ENCODE results near the gene SLC13A4. TPM values are rescaled to one million over a fixed set of nuclear protein-coding genes. Genes with fewer than 3 reads are reported as not detected.
A peak's percentile ranks its signal among the peaks of the same experiment; 100 is the strongest.

The SLC13A4 gene
- total and polyA plus RNA-seq, 4 donors: 0.01 to 0.17 (median 0.10) TPM

GRCh38 chr7:135744938-135745702 is 17.1 kb upstream of the SLC13A4 start:
- 83% methylated on average over 8 of the region's 8 CpGs for WGBS
- no peak overlapping the region for H3K9ac ChIP-seq (ENCODE audit: low read depth in 1 of 2, low read length in 2 of 2)
- peak overlapping the region; percentile 25 to 70 for H3K27ac ChIP-seq (ENCODE audit: low read depth in 1 of 2, low read length in 2 of 2)
- H3K4me3 ChIP-seq (ENCODE audit: low read depth in 1 of 3, low read length in 3 of 3): no peak overlapping the region
- H3K36me3 ChIP-seq (ENCODE audit: control insufficient read depth in 4 of 4, insufficient read depth in 3 of 4, low read depth in 1 of 4, low read length in 3 of 4): no peaks in the 10 kb centered on the region
- no peaks in the 10 kb centered on the region for H3K27me3 ChIP-seq (ENCODE audit: control insufficient read depth in 4 of 4, insufficient read depth in 4 of 4, low read length in 3 of 4)
- H3K4me1 ChIP-seq (ENCODE audit: control insufficient read depth in 4 of 4, insufficient read depth in 4 of 4, low read length in 3 of 4): no peaks in the 10 kb centered on the region
- no peaks in the 10 kb centered on the region for H3K9me3 ChIP-seq (ENCODE audit: control insufficient read depth in 4 of 4, low read length in 3 of 4)
- TF ChIP-seq ATF3 (IDR thresholded peaks at IDR 0.05) (no peak), TAF1 (conservative IDR thresholded peaks at IDR 0.05) (no peak), JUND (IDR thresholded peaks at IDR 0.05) (no peak), EGR1 (IDR thresholded peaks at IDR 0.05; ENCODE audit: low read depth in 2 of 2) (no peak), GABPA (IDR thresholded peaks at IDR 0.05 in 1 of 2, conservative IDR thresholded peaks at IDR 0.05 in 1 of 2) (no peak), RAD21 (IDR thresholded peaks at IDR 0.05) (no peak), HNF4A (conservative IDR thresholded peaks at IDR 0.05) (no peak), FOXA1 (IDR thresholded peaks at IDR 0.05) (no peak)
- TF ChIP-seq, protein P1, sequence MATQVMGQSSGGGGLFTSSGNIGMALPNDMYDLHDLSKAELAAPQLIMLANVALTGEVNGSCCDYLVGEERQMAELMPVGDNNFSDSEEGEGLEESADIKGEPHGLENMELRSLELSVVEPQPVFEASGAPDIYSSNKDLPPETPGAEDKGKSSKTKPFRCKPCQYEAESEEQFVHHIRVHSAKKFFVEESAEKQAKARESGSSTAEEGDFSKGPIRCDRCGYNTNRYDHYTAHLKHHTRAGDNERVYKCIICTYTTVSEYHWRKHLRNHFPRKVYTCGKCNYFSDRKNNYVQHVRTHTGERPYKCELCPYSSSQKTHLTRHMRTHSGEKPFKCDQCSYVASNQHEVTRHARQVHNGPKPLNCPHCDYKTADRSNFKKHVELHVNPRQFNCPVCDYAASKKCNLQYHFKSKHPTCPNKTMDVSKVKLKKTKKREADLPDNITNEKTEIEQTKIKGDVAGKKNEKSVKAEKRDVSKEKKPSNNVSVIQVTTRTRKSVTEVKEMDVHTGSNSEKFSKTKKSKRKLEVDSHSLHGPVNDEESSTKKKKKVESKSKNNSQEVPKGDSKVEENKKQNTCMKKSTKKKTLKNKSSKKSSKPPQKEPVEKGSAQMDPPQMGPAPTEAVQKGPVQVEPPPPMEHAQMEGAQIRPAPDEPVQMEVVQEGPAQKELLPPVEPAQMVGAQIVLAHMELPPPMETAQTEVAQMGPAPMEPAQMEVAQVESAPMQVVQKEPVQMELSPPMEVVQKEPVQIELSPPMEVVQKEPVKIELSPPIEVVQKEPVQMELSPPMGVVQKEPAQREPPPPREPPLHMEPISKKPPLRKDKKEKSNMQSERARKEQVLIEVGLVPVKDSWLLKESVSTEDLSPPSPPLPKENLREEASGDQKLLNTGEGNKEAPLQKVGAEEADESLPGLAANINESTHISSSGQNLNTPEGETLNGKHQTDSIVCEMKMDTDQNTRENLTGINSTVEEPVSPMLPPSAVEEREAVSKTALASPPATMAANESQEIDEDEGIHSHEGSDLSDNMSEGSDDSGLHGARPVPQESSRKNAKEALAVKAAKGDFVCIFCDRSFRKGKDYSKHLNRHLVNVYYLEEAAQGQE (IDR thresholded peaks at IDR 0.05): no peak
- TF ChIP-seq, protein P2, sequence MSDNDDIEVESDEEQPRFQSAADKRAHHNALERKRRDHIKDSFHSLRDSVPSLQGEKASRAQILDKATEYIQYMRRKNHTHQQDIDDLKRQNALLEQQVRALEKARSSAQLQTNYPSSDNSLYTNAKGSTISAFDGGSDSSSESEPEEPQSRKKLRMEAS (IDR thresholded peaks at IDR 0.05): no peak
- no peak for DNase-seq (ENCODE audit: low spot score)

DNA sequence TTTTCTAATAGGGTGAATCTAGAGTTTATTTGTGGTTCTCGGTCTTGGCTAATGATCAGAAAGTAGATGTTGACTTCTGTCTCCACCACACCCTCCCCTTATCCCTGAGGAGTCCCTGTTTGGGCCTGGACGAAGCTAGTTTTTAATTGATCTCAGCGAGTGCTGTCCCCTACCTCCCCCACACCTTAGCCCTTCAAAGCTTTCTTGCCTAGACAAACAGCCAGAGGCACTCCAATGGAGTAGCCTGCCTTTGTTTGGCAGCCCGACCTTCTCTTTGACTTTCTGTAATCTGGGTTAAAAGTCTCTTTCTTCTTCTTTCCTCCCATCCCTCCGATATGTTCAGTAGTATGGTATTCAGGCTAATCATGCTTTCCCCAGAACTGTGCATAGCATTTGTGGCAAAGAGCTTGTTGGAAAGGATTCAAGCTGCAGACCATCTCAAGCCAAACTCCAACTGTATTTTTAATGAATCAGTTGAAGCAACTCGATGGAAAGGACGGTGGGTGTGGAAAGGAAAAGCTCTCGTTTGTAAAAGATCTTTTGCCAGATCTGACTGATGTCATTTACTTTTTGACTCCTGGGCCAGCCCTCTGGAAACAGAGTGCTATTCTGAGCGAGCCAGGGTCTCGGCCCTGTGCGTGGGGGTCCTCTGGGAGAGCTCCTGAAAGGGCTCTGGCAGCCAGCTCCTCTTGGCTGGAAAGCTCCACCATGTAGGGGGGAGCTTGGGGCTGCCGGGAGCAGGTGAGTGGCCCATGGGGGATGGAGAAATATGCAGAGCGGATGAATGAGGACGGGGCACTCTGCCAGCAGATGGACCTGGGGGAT is 16.1 kb upstream of the SLC13A4 start:
- WGBS: 50% methylated on average over 14 of the region's 14 CpGs
- Histone ChIP-seq H3K9ac (ENCODE audit: low read depth in 1 of 2, low read length in 2 of 2) (no peak overlapping the region), H3K27ac (ENCODE audit: low read depth in 1 of 2, low read length in 2 of 2) (peak overlapping the region in 1 of 2 donors; percentile 31), H3K27me3 (ENCODE audit: control insufficient read depth in 4 of 4, insufficient read depth in 4 of 4, low read length in 3 of 4) (no peaks in the 10 kb centered on the region), H3K4me3 (ENCODE audit: low read depth in 1 of 3, low read length in 3 of 3) (no peak overlapping the region), H3K4me1 (ENCODE audit: control insufficient read depth in 4 of 4, insufficient read depth in 4 of 4, low read length in 3 of 4) (no peaks in the 10 kb centered on the region), H3K36me3 (ENCODE audit: control insufficient read depth in 4 of 4, insufficient read depth in 3 of 4, low read depth in 1 of 4, low read length in 3 of 4) (no peaks in the 10 kb centered on the region), H3K9me3 (ENCODE audit: control insufficient read depth in 4 of 4, low read length in 3 of 4) (no peaks in the 10 kb centered on the region)
- DNase-seq (ENCODE audit: low spot score): no peak
- TF ChIP-seq JUND (IDR thresholded peaks at IDR 0.05) (no peak), TAF1 (conservative IDR thresholded peaks at IDR 0.05) (no peak), YY1 (IDR thresholded peaks at IDR 0.05) (no peak)

- Histone ChIP-seq H3K4me1 (ENCODE audit: control insufficient read depth in 4 of 4, insufficient read depth in 4 of 4, low read length in 3 of 4) (no peaks in the 10 kb centered on the region), H3K27ac (ENCODE audit: low read depth in 1 of 2, low read length in 2 of 2) (no peak overlapping the region), H3K9me3 (ENCODE audit: control insufficient read depth in 4 of 4, low read length in 3 of 4) (no peaks in the 10 kb centered on the region), H3K36me3 (ENCODE audit: control insufficient read depth in 4 of 4, insufficient read depth in 3 of 4, low read depth in 1 of 4, low read length in 3 of 4) (no peaks in the 10 kb centered on the region), H3K9ac (ENCODE audit: low read depth in 1 of 2, low read length in 2 of 2) (no peak overlapping the region), H3K27me3 (ENCODE audit: control insufficient read depth in 4 of 4, insufficient read depth in 4 of 4, low read length in 3 of 4) (no peaks in the 10 kb centered on the region), H3K4me3 (ENCODE audit: low read depth in 1 of 3, low read length in 3 of 3) (no peak overlapping the region)
- 73% methylated on average over 4 of the region's 4 CpGs for WGBS
- DNase-seq (ENCODE audit: low spot score): no peak
- TF ChIP-seq FOXA2 (IDR thresholded peaks at IDR 0.05) (no peak), YY1 (IDR thresholded peaks at IDR 0.05) (no peak), ZBTB33 (IDR thresholded peaks at IDR 0.05) (no peak), HNF4G (IDR thresholded peaks at IDR 0.05) (no peak), JUND (IDR thresholded peaks at IDR 0.05) (no peak), RXRA (IDR thresholded peaks at IDR 0.05) (no peak), NR2F2 (IDR thresholded peaks at IDR 0.05) (no peak)
- TF ChIP-seq, protein P1 (IDR thresholded peaks at IDR 0.05): no peak
Measured at GRCh38 chr7:135742371-135742770, 14.4 kb upstream of the SLC13A4 start.

Data from liver (tissue), 9 donors.